HepG2 (cell line): ENCODE results near the gene FOSB. TPM values are rescaled to one million over a fixed set of nuclear protein-coding genes. Genes with fewer than 3 reads are reported as not detected.
"Not testable (repeated sequence)": the region's sequence is repeated elsewhere in the genome, so short reads cannot be mapped to it uniquely, and the experiment has no call there.

Experiments
- ATAC-seq: fragments of 200-7000 bp; cut with Tn5 transposase; 3 replicates; pipeline ENCODE4 v1.9.1; 2020; ENCODE audit warnings: mild to moderate bottlenecking, moderate library complexity
- BruUV-seq: library from RNA; stranded (reverse); fragments of 400-500 nt; replicated peaks from 2 replicates; lab custom pipeline; 2021; lab: Mats Ljungman, UMichigan
- CTCF ChIA-PET: fragments of 300-600 bp; formaldehyde crosslinking; extraction: SDS; loops from one replicate; lab custom pipeline; 2021; ENCODE audit warnings: low total read pairs, inconsistent platforms, low intra/inter-chr PET ratio; lab: Yijun Ruan, JAX
- POLR2A ChIA-PET: fragments of 350-600 bp; sonication (Branson Sonifier 250); formaldehyde crosslinking; loops from one replicate; lab custom pipeline; 2020; ENCODE audit warnings: antibody characterized with exemption, inconsistent platforms; lab: Yijun Ruan, JAX
- DNase-seq: peaks from one replicate; pipeline ENCODE4 v3.0.0-alpha.2; 2015; ENCODE audit warnings: low spot score
- FAIRE-seq: peaks from 3 replicates; lab custom pipeline; 2011; peaks lifted over from hg19 to GRCh38; lab: Jason Lieb, UNC
- H2AFZ ChIP-seq: one replicate; pipeline ENCODE4 v1.6.1; 2011; ENCODE audit warnings: low read length, inconsistent platforms
- H3K27ac ChIP-seq: fragments of 300-600 bp; 3 replicates; pipeline ENCODE4 v1.8.0; 2011; ENCODE audit warnings: mixed run types, mild to moderate bottlenecking, mixed read lengths, low read length, inconsistent platforms; ENCODE audit not compliant: insufficient read depth; ENCODE audit errors: extremely low read length
- H3K27me3 ChIP-seq, 2 experiments: fragments of 200-600 bp in 1 of 2; 2 replicates in 1 of 2; 3 replicates in 1 of 2; pipeline versions ENCODE4 v1.6.0 to v1.8.0; 2011; ENCODE audit warnings: low read length in 2 of 2, mild to moderate bottlenecking in 2 of 2, moderate library complexity in 2 of 2, inconsistent platforms in 1 of 2; ENCODE audit not compliant: insufficient read depth in 2 of 2, control insufficient read depth in 1 of 2
- H3K36me3 ChIP-seq, 2 experiments: fragments of 200-600 bp in 1 of 2; replicated peaks in 1 of 2; 2 replicates in 1 of 2; 3 replicates in 1 of 2; pipeline versions ENCODE4 v1.5.1 to v1.8.0; 2011; ENCODE audit warnings: low read length in 2 of 2, inconsistent platforms in 1 of 2; ENCODE audit not compliant: insufficient read depth in 2 of 2, control insufficient read depth in 1 of 2
- H3K4me1 ChIP-seq: 2 replicates; pipeline ENCODE4 v1.5.1; 2012; ENCODE audit warnings: low read length, inconsistent platforms; ENCODE audit not compliant: insufficient read depth
- H3K4me2 ChIP-seq: 2 replicates; pipeline ENCODE4 v1.6.0; 2011; ENCODE audit warnings: low read depth, low read length, inconsistent platforms
- H3K4me3 ChIP-seq, 3 experiments: fragments of 200-600 bp in 1 of 3; sonication (generic), shearing (Covaris generic) in 1 of 3; replicated peaks in 1 of 3; 2 replicates each; pipeline ENCODE4 v1.5.1; 2011 to 2016; ENCODE audit warnings: low read length in 3 of 3, inconsistent platforms in 2 of 3, low read depth in 2 of 3, mild to moderate bottlenecking in 2 of 3, control low read depth in 1 of 3, mixed read lengths in 1 of 3; ENCODE audit not compliant: insufficient read depth in 1 of 3
- H3K79me2 ChIP-seq: one replicate; pipeline ENCODE4 v1.6.1; 2011; ENCODE audit warnings: low read length, inconsistent platforms; ENCODE audit not compliant: insufficient read depth
- H3K9ac ChIP-seq: 2 replicates; pipeline ENCODE4 v1.6.0; 2011; ENCODE audit warnings: mild to moderate bottlenecking, low read depth, low read length, inconsistent platforms; ENCODE audit not compliant: insufficient read depth
- H3K9me3 ChIP-seq: 2 replicates; pipeline ENCODE4 v1.5.1; 2012; ENCODE audit warnings: mild to moderate bottlenecking, low read length
- H4K20me1 ChIP-seq: 2 replicates; pipeline ENCODE4 v1.6.0; 2011; ENCODE audit warnings: inconsistent platforms, mild to moderate bottlenecking, low read length, moderate library complexity; ENCODE audit not compliant: insufficient read depth
- ADNP ChIP-seq: sonication (generic); formaldehyde crosslinking; IDR thresholded peaks from 2 replicates; pipeline ENCODE4 v1.4.0; 2020; ENCODE audit warnings: missing genetic modification reagents
- KDM6A ChIP-seq: IDR thresholded peaks from 2 replicates; pipeline ENCODE4 v1.6.1; 2016; ENCODE audit warnings: low read depth
- NKX3-1 ChIP-seq: sonication (generic); formaldehyde crosslinking; IDR thresholded peaks from 2 replicates; pipeline ENCODE4 v1.5.0; 2020; ENCODE audit warnings: missing genetic modification reagents
- NONO ChIP-seq, 2 experiments: fragments of 450-650 bp in 1 of 2; sonication (generic) in 1 of 2; formaldehyde crosslinking in 1 of 2; IDR thresholded peaks in 1 of 2; conservative IDR thresholded peaks in 1 of 2; 2 replicates each; pipeline versions ENCODE4 v1.6.1 to v1.8.0; 2017 to 2022; ENCODE audit warnings: mild to moderate bottlenecking in 1 of 2, missing genetic modification reagents in 1 of 2, moderate library complexity in 1 of 2
- NR2C2 ChIP-seq: sonication (generic); formaldehyde crosslinking; IDR thresholded peaks from 2 replicates; pipeline ENCODE4 v1.4.0; 2020; ENCODE audit warnings: missing genetic modification reagents, mild to moderate bottlenecking, moderate library complexity, borderline replicate concordance
- REL ChIP-seq: sonication (generic); formaldehyde crosslinking; conservative IDR thresholded peaks from 2 replicates; pipeline ENCODE4 v1.8.0; 2022; ENCODE audit warnings: mild to moderate bottlenecking, missing genetic modification reagents, moderate library complexity
- RXRB ChIP-seq: IDR thresholded peaks from 2 replicates; pipeline ENCODE4 v1.6.1; 2016; ENCODE audit warnings: borderline replicate concordance, missing genetic modification reagents, missing compliant biosample characterization
- SP2 ChIP-seq: sonication (generic); formaldehyde crosslinking; IDR thresholded peaks from 2 replicates; pipeline ENCODE4 v1.5.1; 2020; ENCODE audit warnings: mild to moderate bottlenecking, missing genetic modification reagents
- ZNF30 ChIP-seq: sonication (generic); formaldehyde crosslinking; IDR thresholded peaks from 2 replicates; pipeline ENCODE4 v1.5.0; 2020; ENCODE audit warnings: mild to moderate bottlenecking, missing genetic modification reagents
- ZNF510 ChIP-seq: sonication (generic); formaldehyde crosslinking; IDR thresholded peaks from 2 replicates; pipeline ENCODE4 v1.4.0; 2020; ENCODE audit warnings: low read depth, mild to moderate bottlenecking, missing genetic modification reagents
- ZNF550 ChIP-seq: sonication (generic); formaldehyde crosslinking; IDR thresholded peaks from 2 replicates; pipeline ENCODE4 v1.4.0; 2020; ENCODE audit warnings: mild to moderate bottlenecking, missing genetic modification reagents, borderline replicate concordance
- ZNF766 ChIP-seq: sonication (generic); formaldehyde crosslinking; IDR thresholded peaks from 2 replicates; pipeline ENCODE4 v1.5.0; 2020; ENCODE audit warnings: missing genetic modification reagents, borderline replicate concordance
- WGBS: methylation state at CpG from one replicate; pipeline ENCODE4 v1.1.6; 2017; ENCODE audit warnings: low lambda C conversion rate; 5-methylcytosine and 5-hydroxymethylcytosine counted together
- in situ Hi-C: cut with HindIII; loops from 2 replicates; pipeline ENCODE4 v1.10.0; 2017; ENCODE audit warnings: low pct_unique_long_range_greater_than_20kb; ENCODE audit not compliant: extremely low pct_ligation_motif_present
- intact Hi-C: fragments of 100-400 bp; cut with micrococcal nuclease; formaldehyde crosslinking; loops from one replicate; pipeline ENCODE4 v1.10.0; 2022; ENCODE audit not compliant: unreplicated experiment
- polyA plus RNA-seq, 8 experiments: library from polyadenylated mRNA; depleted of rRNA in 3 of 8; stranded (reverse) in 7 of 8; unstranded in 1 of 8; fragments of >200 nt; fragmentation: Illumina TruSeq in 4 of 8; extraction: Trizol in 4 of 8; gene quantifications; 2 replicates each; pipeline versions ENCODE4 v1.2.1 to v1.2.3, GENCODE V29; 2011 to 2016; ENCODE audit warnings: low read depth in 4 of 8, missing spikeins in 1 of 8, mixed read lengths in 1 of 8; ENCODE audit not compliant: insufficient read depth in 1 of 8
- total RNA-seq, 5 experiments: library from RNA; depleted of rRNA; stranded (reverse); fragments of >200 nt; fragmentation: Illumina TruSeq; extraction: Trizol; gene quantifications; 2 replicates each; pipeline ENCODE4 v1.2.3, GENCODE V29; 2016; ENCODE audit warnings: low read depth in 1 of 5
- TF ChIP-seq, protein P1 (sequence below): sonication (generic); formaldehyde crosslinking; IDR thresholded peaks from 2 replicates; pipeline ENCODE4 v1.5.1; 2020; ENCODE audit warnings: mild to moderate bottlenecking, missing genetic modification reagents, borderline replicate concordance

Gene FOSB
- total and polyA plus RNA-seq, 2 of the 13 experiments (the other 11 are each of a cell fraction or from before 2014, with no cell fraction given), result 2.8 to 6.0 TPM

DNA sequence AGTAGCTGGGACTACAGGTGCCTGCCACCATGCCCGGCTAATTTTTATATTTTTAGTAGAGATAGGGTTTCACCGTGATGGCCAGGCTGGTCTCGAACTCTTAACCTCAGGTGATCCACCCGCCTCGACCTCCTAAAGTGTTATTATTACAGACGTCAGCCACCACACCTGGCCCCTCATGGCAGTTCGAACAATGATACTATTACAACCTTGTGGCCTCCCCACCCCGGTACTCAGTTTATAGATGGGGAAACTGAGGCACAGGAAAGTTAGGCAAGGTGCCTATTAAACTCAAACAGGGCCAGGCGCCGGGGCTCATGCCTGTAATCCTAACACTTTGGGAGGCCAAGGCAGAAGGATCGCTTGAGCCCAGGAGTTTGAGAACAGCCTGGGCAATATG lies 42.6 kb downstream of the FOSB start:
- CTCF ChIA-PET, result interaction anchor here (1.2 kb wide), 1 partner anchor 25 kb away, joined by 4 read pairs; no protein-coding TSS in a partner anchor
- Histone ChIP-seq H3K27ac (peak overlapping the region; percentile 77), H3K79me2 (peaks cover 65% of the 10 kb centered on the region), H3K4me1 (peaks cover 65% of the 10 kb centered on the region)
- H3K9ac ChIP-seq, H2AFZ ChIP-seq, ATAC-seq: not testable (repeated sequence)
- TF ChIP-seq NKX3-1 (CRISPR knock-in tag), result 0 out of 2 replicates have a peak, but pooled peaks have one; percentile 6
- TF ChIP-seq, all 625 proteins: peak for 1; not testable (repeated sequence) for 624
- intact Hi-C loops, H3K27me3 ChIP-seq, BruUV-seq, FAIRE-seq, H3K9me3 ChIP-seq, in situ Hi-C loops, DNase-seq, H3K36me3 ChIP-seq: not testable (repeated sequence)
- Histone ChIP-seq H3K4me3 (peak overlapping the region in 2 of 3 experiments; percentile 92 to 96; a peak in 4 of 6 replicates), H4K20me1 (peaks cover 10% of the 10 kb centered on the region), H3K4me2 (peak overlapping the region; percentile 99)
- POLR2A ChIA-PET, result interaction anchor here (0.5 to 1.2 kb wide), 3 partner anchors 13 to 719 kb away, joined by 3 to 4 read pairs (median 3); partner anchors contain the start of genes QPCTL, RTN2 and SNRPD2
- WGBS, result 88% methylated on average over 11 of the region's 11 CpGs

DNA sequence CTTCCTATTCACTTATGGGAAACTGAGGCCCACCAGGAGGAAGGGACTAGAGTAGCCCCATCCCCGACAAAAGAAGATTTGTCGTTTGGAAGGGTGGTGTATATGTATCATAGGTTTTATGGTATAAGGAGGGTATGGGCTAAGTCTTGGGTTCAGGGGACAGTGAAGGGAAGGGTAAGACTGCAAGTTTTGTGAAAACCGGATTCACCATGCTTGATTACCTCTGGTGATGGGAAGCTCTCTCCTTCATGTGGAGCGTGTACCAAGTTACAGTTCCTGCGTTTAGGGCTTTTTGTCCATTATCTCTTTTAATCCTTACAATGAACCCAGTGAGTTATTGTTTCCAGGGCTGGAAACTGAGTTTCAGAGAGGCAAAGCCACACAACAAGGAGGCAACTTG lies 43.3 kb downstream of the FOSB start:
- in situ Hi-C loops, result no loop called here
- peaks cover 4 to 6% of the 10 kb centered on the region in 2 experiments; a peak in 1 of 5 replicates for H3K36me3 ChIP-seq
- H4K20me1 ChIP-seq, result peaks cover 10% of the 10 kb centered on the region
- no peaks in the 10 kb centered on the region for H3K9me3 ChIP-seq
- BruUV-seq, result no TSS peak
- peaks cover 65% of the 10 kb centered on the region for H3K79me2 ChIP-seq
- POLR2A ChIA-PET, result no interaction called here
- no peaks in the 10 kb centered on the region; a peak in 1 of 5 replicates for H3K27me3 ChIP-seq
- ATAC-seq (no peak), FAIRE-seq (no peak), DNase-seq (no peak)
- WGBS, result 98% methylated on average over 5 of the region's 5 CpGs
- H3K4me3 ChIP-seq, result no peak overlapping the region
- peaks cover 66% of the 10 kb centered on the region for H3K4me1 ChIP-seq
- peak overlapping the region; percentile 28; the same call in 1 of the 2 replicates for H3K4me2 ChIP-seq
- intact Hi-C loops, result no loop called here
- H3K9ac ChIP-seq, result 0 out of 2 replicates have a peak overlapping the region, but pooled peaks have one; percentile 5
- CTCF ChIA-PET, result no interaction called here
- no peak overlapping the region for H2AFZ ChIP-seq
- H3K27ac ChIP-seq, result no peak overlapping the region
- TF ChIP-seq REL, result no peak
- TF ChIP-seq, protein P1, sequence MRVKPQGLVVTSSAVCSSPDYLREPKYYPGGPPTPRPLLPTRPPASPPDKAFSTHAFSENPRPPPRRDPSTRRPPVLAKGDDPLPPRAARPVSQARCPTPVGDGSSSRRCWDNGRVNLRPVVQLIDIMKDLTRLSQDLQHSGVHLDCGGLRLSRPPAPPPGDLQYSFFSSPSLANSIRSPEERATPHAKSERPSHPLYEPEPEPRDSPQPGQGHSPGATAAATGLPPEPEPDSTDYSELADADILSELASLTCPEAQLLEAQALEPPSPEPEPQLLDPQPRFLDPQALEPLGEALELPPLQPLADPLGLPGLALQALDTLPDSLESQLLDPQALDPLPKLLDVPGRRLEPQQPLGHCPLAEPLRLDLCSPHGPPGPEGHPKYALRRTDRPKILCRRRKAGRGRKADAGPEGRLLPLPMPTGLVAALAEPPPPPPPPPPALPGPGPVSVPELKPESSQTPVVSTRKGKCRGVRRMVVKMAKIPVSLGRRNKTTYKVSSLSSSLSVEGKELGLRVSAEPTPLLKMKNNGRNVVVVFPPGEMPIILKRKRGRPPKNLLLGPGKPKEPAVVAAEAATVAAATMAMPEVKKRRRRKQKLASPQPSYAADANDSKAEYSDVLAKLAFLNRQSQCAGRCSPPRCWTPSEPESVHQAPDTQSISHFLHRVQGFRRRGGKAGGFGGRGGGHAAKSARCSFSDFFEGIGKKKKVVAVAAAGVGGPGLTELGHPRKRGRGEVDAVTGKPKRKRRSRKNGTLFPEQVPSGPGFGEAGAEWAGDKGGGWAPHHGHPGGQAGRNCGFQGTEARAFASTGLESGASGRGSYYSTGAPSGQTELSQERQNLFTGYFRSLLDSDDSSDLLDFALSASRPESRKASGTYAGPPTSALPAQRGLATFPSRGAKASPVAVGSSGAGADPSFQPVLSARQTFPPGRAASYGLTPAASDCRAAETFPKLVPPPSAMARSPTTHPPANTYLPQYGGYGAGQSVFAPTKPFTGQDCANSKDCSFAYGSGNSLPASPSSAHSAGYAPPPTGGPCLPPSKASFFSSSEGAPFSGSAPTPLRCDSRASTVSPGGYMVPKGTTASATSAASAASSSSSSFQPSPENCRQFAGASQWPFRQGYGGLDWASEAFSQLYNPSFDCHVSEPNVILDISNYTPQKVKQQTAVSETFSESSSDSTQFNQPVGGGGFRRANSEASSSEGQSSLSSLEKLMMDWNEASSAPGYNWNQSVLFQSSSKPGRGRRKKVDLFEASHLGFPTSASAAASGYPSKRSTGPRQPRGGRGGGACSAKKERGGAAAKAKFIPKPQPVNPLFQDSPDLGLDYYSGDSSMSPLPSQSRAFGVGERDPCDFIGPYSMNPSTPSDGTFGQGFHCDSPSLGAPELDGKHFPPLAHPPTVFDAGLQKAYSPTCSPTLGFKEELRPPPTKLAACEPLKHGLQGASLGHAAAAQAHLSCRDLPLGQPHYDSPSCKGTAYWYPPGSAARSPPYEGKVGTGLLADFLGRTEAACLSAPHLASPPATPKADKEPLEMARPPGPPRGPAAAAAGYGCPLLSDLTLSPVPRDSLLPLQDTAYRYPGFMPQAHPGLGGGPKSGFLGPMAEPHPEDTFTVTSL (CRISPR knock-in tag), result no peak
- TF ChIP-seq ZNF550 (CRISPR knock-in tag), result no peak
- no peak for TF ChIP-seq RXRB (CRISPR knock-in tag)
- TF ChIP-seq ADNP (CRISPR knock-in tag), result peak; percentile 53; the same call in 1 of the 2 replicates
- no peak for TF ChIP-seq SP2
- no peak for TF ChIP-seq KDM6A (CRISPR knock-in tag)
- no peak for TF ChIP-seq ZNF30
- no peak for TF ChIP-seq NONO (IDR thresholded peaks at IDR 0.05)
- no peak for TF ChIP-seq NONO (CRISPR knock-in tag; conservative IDR thresholded peaks at IDR 0.05)
- no peak for TF ChIP-seq ZNF766 (CRISPR knock-in tag)
- TF ChIP-seq ZNF510, result no peak
- TF ChIP-seq NR2C2 (CRISPR knock-in tag), result no peak
